Gastroesophageal sphincter (tissue), 4 donors: ENCODE measurements around the gene PIK3C2A. TPM values are rescaled to one million over a fixed set of nuclear protein-coding genes. Genes with fewer than 3 reads are reported as not detected.

ENCODE experiments used
- ATAC-seq: fragments of 150-250 bp; one replicate; pipeline ENCODE4 v1.9.1; 2016; ENCODE audit warnings: mild to moderate bottlenecking, moderate library complexity
- H3K27ac ChIP-seq, 4 donors: fragments of 200-600 bp; sonication (generic) in 3 of 4; 1 replicate in 3 of 4; 2 replicates in 1 of 4; pipeline ENCODE4 v1.5.1; 2016 to 2019
- H3K27me3 ChIP-seq: fragments of 200-600 bp; sonication (generic); one replicate; pipeline ENCODE4 v1.5.1; 2019
- H3K36me3 ChIP-seq, 2 donors: fragments of 200-600 bp; sonication (generic); one replicate each; pipeline ENCODE4 v1.5.1; 2019; ENCODE audit warnings: control low read depth in 1 of 2
- H3K4me1 ChIP-seq, 3 donors: fragments of 200-600 bp; sonication (generic); 1 replicate in 2 of 3; 2 replicates in 1 of 3; pipeline ENCODE4 v1.5.1; 2016 to 2019; ENCODE audit warnings: control low read depth in 2 of 3
- H3K4me3 ChIP-seq, 2 donors: fragments of 200-600 bp; sonication (generic); one replicate each; pipeline ENCODE4 v1.5.1; 2019; ENCODE audit warnings: mild to moderate bottlenecking in 1 of 2, moderate library complexity in 1 of 2
- H3K9me3 ChIP-seq, 3 donors: fragments of 200-600 bp; sonication (generic); one replicate each; pipeline ENCODE4 v1.5.1; 2017 to 2019; ENCODE audit warnings: control low read depth in 2 of 3
- CTCF ChIP-seq, 4 experiments: fragments of 200-600 bp in 2 of 4; fragments of 450-650 bp in 2 of 4; sonication (generic) in 1 of 4; IDR thresholded peaks; one replicate each; pipeline ENCODE4 v1.5.1; 2017 to 2019; ENCODE audit warnings: antibody characterized with exemption in 4 of 4, mild to moderate bottlenecking in 2 of 4, moderate library complexity in 2 of 4
- EP300 ChIP-seq: sonication (generic); formaldehyde crosslinking; IDR thresholded peaks from one replicate; pipeline ENCODE4 v1.6.1; 2017; ENCODE audit warnings: antibody characterized with exemption, mild to moderate bottlenecking
- POLR2A ChIP-seq, 2 donors: fragments of 450-650 bp; IDR thresholded peaks; one replicate each; pipeline ENCODE4 v1.6.1; 2017; ENCODE audit warnings: antibody characterized with exemption in 2 of 2, mild to moderate bottlenecking in 2 of 2, moderate library complexity in 1 of 2
- POLR2AphosphoS5 ChIP-seq: sonication (generic); formaldehyde crosslinking; IDR thresholded peaks from one replicate; pipeline ENCODE4 v1.6.1; 2017; ENCODE audit warnings: antibody characterized with exemption
- WGBS, 2 donors: methylation state at CpG; one replicate each; pipeline ENCODE4 v1.1.5; 2018; ENCODE audit warnings: low coverage in 1 of 2; 5-methylcytosine and 5-hydroxymethylcytosine counted together
- total RNA-seq, 4 donors: library from RNA; depleted of rRNA; stranded (reverse); fragments of >200 nt; gene quantifications; one replicate each; pipeline ENCODE4 v1.1.0, GENCODE V29; 2016

PIK3C2A gene, protein sequence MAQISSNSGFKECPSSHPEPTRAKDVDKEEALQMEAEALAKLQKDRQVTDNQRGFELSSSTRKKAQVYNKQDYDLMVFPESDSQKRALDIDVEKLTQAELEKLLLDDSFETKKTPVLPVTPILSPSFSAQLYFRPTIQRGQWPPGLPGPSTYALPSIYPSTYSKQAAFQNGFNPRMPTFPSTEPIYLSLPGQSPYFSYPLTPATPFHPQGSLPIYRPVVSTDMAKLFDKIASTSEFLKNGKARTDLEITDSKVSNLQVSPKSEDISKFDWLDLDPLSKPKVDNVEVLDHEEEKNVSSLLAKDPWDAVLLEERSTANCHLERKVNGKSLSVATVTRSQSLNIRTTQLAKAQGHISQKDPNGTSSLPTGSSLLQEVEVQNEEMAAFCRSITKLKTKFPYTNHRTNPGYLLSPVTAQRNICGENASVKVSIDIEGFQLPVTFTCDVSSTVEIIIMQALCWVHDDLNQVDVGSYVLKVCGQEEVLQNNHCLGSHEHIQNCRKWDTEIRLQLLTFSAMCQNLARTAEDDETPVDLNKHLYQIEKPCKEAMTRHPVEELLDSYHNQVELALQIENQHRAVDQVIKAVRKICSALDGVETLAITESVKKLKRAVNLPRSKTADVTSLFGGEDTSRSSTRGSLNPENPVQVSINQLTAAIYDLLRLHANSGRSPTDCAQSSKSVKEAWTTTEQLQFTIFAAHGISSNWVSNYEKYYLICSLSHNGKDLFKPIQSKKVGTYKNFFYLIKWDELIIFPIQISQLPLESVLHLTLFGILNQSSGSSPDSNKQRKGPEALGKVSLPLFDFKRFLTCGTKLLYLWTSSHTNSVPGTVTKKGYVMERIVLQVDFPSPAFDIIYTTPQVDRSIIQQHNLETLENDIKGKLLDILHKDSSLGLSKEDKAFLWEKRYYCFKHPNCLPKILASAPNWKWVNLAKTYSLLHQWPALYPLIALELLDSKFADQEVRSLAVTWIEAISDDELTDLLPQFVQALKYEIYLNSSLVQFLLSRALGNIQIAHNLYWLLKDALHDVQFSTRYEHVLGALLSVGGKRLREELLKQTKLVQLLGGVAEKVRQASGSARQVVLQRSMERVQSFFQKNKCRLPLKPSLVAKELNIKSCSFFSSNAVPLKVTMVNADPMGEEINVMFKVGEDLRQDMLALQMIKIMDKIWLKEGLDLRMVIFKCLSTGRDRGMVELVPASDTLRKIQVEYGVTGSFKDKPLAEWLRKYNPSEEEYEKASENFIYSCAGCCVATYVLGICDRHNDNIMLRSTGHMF (N-terminal part only)
- total RNA-seq, result 100 to 1,000 TPM in 1 of 4 donors, 10 to 100 TPM in 3; 68.2 to 104 (median 88.2) TPM

- Histone ChIP-seq H3K9me3 (no peaks in the 10 kb centered on the region), H3K4me1 (peaks cover 0 to 39% (median 5%) of the 10 kb centered on the region in 3 donors), H3K27me3 (no peaks in the 10 kb centered on the region), H3K4me3 (peak within 1 kb of the TSS; percentile 82 to 91), H3K27ac (peak within 1 kb of the TSS; percentile 91 to 99 (median 98)), H3K36me3 (no peaks in the 10 kb centered on the region)
- 0% methylated on average over 5 of the region's 72 CpGs; no CpG with 5 or more reads in 1 of the 2 donors for WGBS, 2 donors
- TF ChIP-seq POLR2A (IDR thresholded peaks at IDR 0.05), result peak; percentile 84 to 88
- no peak for TF ChIP-seq CTCF (IDR thresholded peaks at IDR 0.05)
- TF ChIP-seq POLR2AphosphoS5, result peak; percentile 93
- ATAC-seq, result peak; percentile 97
Observed at GRCh38 chr11:17207317-17208256, at the start of gene PIK3C2A. Gene PIK3C2A (minus strand): TSS chr11:17207986. CDS start chr11:17169741, 38,245 bp downstream.

- Histone ChIP-seq H3K4me1 (no peaks in the 10 kb centered on the region), H3K4me3 (no peak overlapping the region), H3K36me3 (no peaks in the 10 kb centered on the region), H3K9me3 (no peaks in the 10 kb centered on the region), H3K27ac (no peak overlapping the region), H3K27me3 (no peaks in the 10 kb centered on the region)
- TF ChIP-seq EP300, result no peak
- no peak for TF ChIP-seq POLR2AphosphoS5
- no peak for TF ChIP-seq CTCF (IDR thresholded peaks at IDR 0.05)
- no peak for TF ChIP-seq POLR2A (IDR thresholded peaks at IDR 0.05)
- WGBS, 2 donors, result 17 to 63% methylated on average over 1 of the region's 1 CpG
- no peak for ATAC-seq
Observed at GRCh38 chr11:17257196-17257595, 49.4 kb upstream of the PIK3C2A start.

DNA sequence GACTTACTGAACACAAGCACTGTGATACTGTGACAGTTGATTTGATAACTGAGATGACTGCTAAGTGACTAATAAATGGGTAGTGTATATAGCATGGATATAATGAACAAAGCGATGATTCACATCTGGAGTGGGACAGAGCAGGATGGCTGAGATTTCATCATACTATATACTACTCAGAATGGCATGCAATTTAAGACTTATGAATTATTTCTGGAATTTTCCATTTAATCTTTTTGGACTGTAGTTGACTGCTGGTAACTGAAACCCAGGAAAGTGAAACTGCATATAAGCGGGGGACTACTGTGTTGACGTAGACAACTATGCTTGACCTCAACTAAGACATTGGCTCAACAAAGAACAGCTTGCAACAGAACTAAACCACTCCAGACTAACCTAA lies 48.7 kb upstream of the PIK3C2A start:
- 61 to 83% methylated on average over 1 to 3 of the region's 3 CpGs for WGBS, 2 donors
- no peak for TF ChIP-seq POLR2A (IDR thresholded peaks at IDR 0.05)
- no peak for TF ChIP-seq POLR2AphosphoS5
- no peak for TF ChIP-seq EP300
- TF ChIP-seq CTCF (IDR thresholded peaks at IDR 0.05), result no peak
- Histone ChIP-seq H3K9me3 (no peaks in the 10 kb centered on the region), H3K27ac (no peak overlapping the region), H3K27me3 (no peaks in the 10 kb centered on the region), H3K4me1 (no peaks in the 10 kb centered on the region), H3K36me3 (no peaks in the 10 kb centered on the region), H3K4me3 (no peak overlapping the region)
- no peak for ATAC-seq

DNA sequence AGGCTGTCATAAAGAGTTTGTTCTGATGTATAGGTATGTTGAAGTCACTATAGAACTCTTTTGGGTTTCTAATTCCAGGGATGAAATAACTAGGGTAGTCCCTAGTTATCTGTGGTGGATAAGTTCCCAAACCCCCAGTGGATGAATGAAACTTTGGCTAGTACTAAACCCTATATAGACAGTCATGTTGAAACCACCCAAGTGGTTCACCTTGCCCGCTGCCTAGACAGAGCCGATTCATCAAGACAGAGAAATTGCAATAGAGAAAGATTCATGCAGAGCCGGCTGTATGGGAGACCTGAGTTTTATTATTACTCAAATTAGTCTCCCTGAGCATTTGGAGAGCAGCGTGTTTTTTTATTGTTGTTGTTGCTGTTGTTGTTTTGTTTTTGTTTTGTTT lies 44.9 kb upstream of the PIK3C2A start:
- no peak for ATAC-seq
- Histone ChIP-seq H3K4me3 (no peak overlapping the region), H3K9me3 (no peaks in the 10 kb centered on the region), H3K4me1 (no peaks in the 10 kb centered on the region), H3K27ac (no peak overlapping the region), H3K27me3 (no peaks in the 10 kb centered on the region), H3K36me3 (no peaks in the 10 kb centered on the region)
- TF ChIP-seq POLR2AphosphoS5 (no peak), POLR2A (IDR thresholded peaks at IDR 0.05) (no peak), CTCF (IDR thresholded peaks at IDR 0.05) (no peak), EP300 (no peak)
- WGBS, 2 donors, result 60 to 76% methylated on average over 2 to 4 of the region's 4 CpGs
